HEK293T (cell line): ENCODE results near the gene TP53INP2.

Experiments used
- BHLHE40 ChIP-seq: fragments of 450-650 bp; IDR thresholded peaks from 2 replicates; pipeline ENCODE4 v1.6.1; 2016; ENCODE audit warnings: mild to moderate bottlenecking, moderate library complexity, borderline replicate concordance
- CTBP1 ChIP-seq: fragments of 450-650 bp; IDR thresholded peaks from 2 replicates; pipeline ENCODE4 v1.6.1; 2016; ENCODE audit warnings: borderline replicate concordance
- ELF4 ChIP-seq: fragments of 450-650 bp; IDR thresholded peaks from 2 replicates; pipeline ENCODE4 v1.6.1; 2017; ENCODE audit warnings: antibody characterized with exemption

- TF ChIP-seq CTBP1 (no peak), ELF4 (no peak), BHLHE40 (no peak)
Observed at GRCh38 chr20:34706912-34707784, 3.0 kb downstream of the TP53INP2 start.
